Sigmoid colon (tissue), 7 donors: Measurements from ENCODE around the gene KRTAP16-1. TPM values are rescaled to one million over a fixed set of nuclear protein-coding genes. Genes with fewer than 3 reads are reported as not detected.

Source experiments
- DNase-seq: peaks from one replicate; pipeline ENCODE4 v3.0.0-alpha.2; 2019
- H3K27ac ChIP-seq, 4 donors: fragments of 200-600 bp; sonication (generic); one replicate each; pipeline ENCODE4 v1.5.1; 2016 to 2019; ENCODE audit warnings: mild to moderate bottlenecking in 1 of 4
- H3K27me3 ChIP-seq, 3 donors: fragments of 200-600 bp; sonication (generic); one replicate each; pipeline ENCODE4 v1.5.1; 2019; ENCODE audit warnings: mild to moderate bottlenecking in 1 of 3
- H3K36me3 ChIP-seq, 4 donors: fragments of 200-600 bp; sonication (generic); one replicate each; pipeline ENCODE4 v1.5.1; 2016 to 2019
- H3K4me1 ChIP-seq, 4 donors: fragments of 200-600 bp; sonication (generic); one replicate each; pipeline ENCODE4 v1.5.1; 2017 to 2019
- H3K4me3 ChIP-seq, 4 donors: fragments of 200-600 bp; sonication (generic); one replicate each; pipeline ENCODE4 v1.5.1; 2017 to 2019; ENCODE audit warnings: mild to moderate bottlenecking in 2 of 4, moderate library complexity in 1 of 4
- H3K9me3 ChIP-seq, 4 donors: fragments of 200-600 bp in 3 of 4; sonication (generic) in 3 of 4; one replicate each; pipeline versions ENCODE4 v1.5.1 to v1.6.1; 2013 to 2019
- CTCF ChIP-seq, 4 experiments: fragments of 450-650 bp in 3 of 4; fragments of 200-600 bp in 1 of 4; IDR thresholded peaks; one replicate each; pipeline ENCODE4 v1.5.1; 2016 to 2019; ENCODE audit warnings: antibody characterized with exemption in 4 of 4, mild to moderate bottlenecking in 3 of 4, moderate library complexity in 2 of 4
- EP300 ChIP-seq, 4 donors: sonication (generic); formaldehyde crosslinking; IDR thresholded peaks; one replicate each; pipeline ENCODE4 v1.6.1; 2017; ENCODE audit warnings: antibody characterized with exemption in 4 of 4
- POLR2A ChIP-seq, 2 donors: fragments of 450-650 bp; IDR thresholded peaks; one replicate each; pipeline ENCODE4 v1.6.1; 2016; ENCODE audit warnings: antibody characterized with exemption in 2 of 2, mild to moderate bottlenecking in 2 of 2, moderate library complexity in 2 of 2
- POLR2AphosphoS5 ChIP-seq, 4 donors: sonication (generic); formaldehyde crosslinking; IDR thresholded peaks; one replicate each; pipeline ENCODE4 v1.6.1; 2017; ENCODE audit warnings: antibody characterized with exemption in 4 of 4
- WGBS, 2 donors: extraction: QIAGEN DNeasy Blood & Tissue Kit; methylation state at CpG; one replicate each; pipeline ENCODE4 v1.1.7; 2013; 5-methylcytosine and 5-hydroxymethylcytosine counted together
- intact Hi-C: fragments of 100-400 bp; cut with DNase I; formaldehyde crosslinking; loops from one replicate; pipeline ENCODE4 v1.15.1; 2023
- polyA plus RNA-seq, 3 donors: library from polyadenylated mRNA; stranded (reverse); fragments of 200-250 nt; gene quantifications; one replicate each; pipeline ENCODE4 v1.2.3, GENCODE V29; 2013
- total RNA-seq, 4 donors: library from RNA; depleted of rRNA; stranded (reverse); fragments of >200 nt; gene quantifications; one replicate each; pipeline ENCODE4 v1.1.0, GENCODE V29; 2016
- donor health status: healthy with polysubstance abuse.
- donor health status: Bipolar disorder and iron deficiency.
- donor health status: healthy.

The KRTAP16-1 gene
- total and polyA plus RNA-seq, 7 donors, result not detected

- Histone ChIP-seq H3K4me3 (no peak overlapping the region), H3K4me1 (no peaks in the 10 kb centered on the region), H3K27me3 (peaks cover 0 to 5% (median 0%) of the 10 kb centered on the region in 3 donors), H3K27ac (no peak overlapping the region), H3K9me3 (no peaks in the 10 kb centered on the region), H3K36me3 (no peaks in the 10 kb centered on the region)
- intact Hi-C loops, result no loop called here
- 46 to 92% methylated on average over 2 of the region's 2 CpGs for WGBS, 2 donors
- DNase-seq, result no peak
- no peak for TF ChIP-seq POLR2A (IDR thresholded peaks at IDR 0.05)
- no peak for TF ChIP-seq POLR2AphosphoS5 (IDR thresholded peaks at IDR 0.05)
- TF ChIP-seq CTCF (IDR thresholded peaks at IDR 0.05), result no peak
- no peak for TF ChIP-seq EP300 (IDR thresholded peaks at IDR 0.05)
These were observed 9.1 kb upstream of the KRTAP16-1 start for GRCh38 chr17:41318231-41318630.

GRCh38 chr17:41315814-41316445 lies 6.8 kb upstream of the KRTAP16-1 start:
- WGBS, 2 donors, result 75 to 79% methylated on average over 17 of the region's 17 CpGs
- TF ChIP-seq CTCF (IDR thresholded peaks at IDR 0.05) (no peak), EP300 (IDR thresholded peaks at IDR 0.05) (no peak), POLR2AphosphoS5 (IDR thresholded peaks at IDR 0.05) (no peak), POLR2A (IDR thresholded peaks at IDR 0.05) (no peak)

GRCh38 chr17:41315204-41315794 lies 6.2 kb upstream of the KRTAP16-1 start, which contains the start of gene KRTAP17-1:
Gene KRTAP17-1, minus strand, starts transcription at chr17:41315710. Its CDS starts 60 bp downstream, at chr17:41315650.
- DNase-seq, result no peak
- intact Hi-C loops, result no loop called here
- TF ChIP-seq CTCF (IDR thresholded peaks at IDR 0.05), result no peak
- TF ChIP-seq EP300 (IDR thresholded peaks at IDR 0.05), result no peak
- no peak for TF ChIP-seq POLR2AphosphoS5 (IDR thresholded peaks at IDR 0.05)
- no peak for TF ChIP-seq POLR2A (IDR thresholded peaks at IDR 0.05)
- WGBS, 2 donors, result 84 to 86% methylated on average over 24 of the region's 24 CpGs
- Histone ChIP-seq H3K4me1 (no peaks in the 10 kb centered on the region), H3K4me3 (no peak within 1 kb of the TSS), H3K27ac (no peak within 1 kb of the TSS), H3K36me3 (no peaks in the 10 kb centered on the region), H3K27me3 (peaks cover 0 to 5% (median 0%) of the 10 kb centered on the region in 3 donors), H3K9me3 (no peaks in the 10 kb centered on the region)

More at GRCh38 chr17:41315814-41316445, 6.8 kb upstream of the KRTAP16-1 start:
- Histone ChIP-seq H3K36me3 (no peaks in the 10 kb centered on the region), H3K27ac (no peak overlapping the region), H3K27me3 (peaks cover 0 to 5% (median 0%) of the 10 kb centered on the region in 3 donors), H3K4me1 (no peaks in the 10 kb centered on the region), H3K4me3 (no peak overlapping the region), H3K9me3 (no peaks in the 10 kb centered on the region)
- intact Hi-C loops, result no loop called here
- no peak for DNase-seq

- Histone ChIP-seq H3K36me3 (no peaks in the 10 kb centered on the region), H3K4me3 (no peak overlapping the region), H3K27me3 (peaks cover 0 to 5% (median 0%) of the 10 kb centered on the region in 3 donors), H3K9me3 (no peaks in the 10 kb centered on the region), H3K4me1 (no peaks in the 10 kb centered on the region), H3K27ac (no peak overlapping the region)
- 85 to 86% methylated on average over 1 of the region's 1 CpG for WGBS, 2 donors
- no peak for DNase-seq
- intact Hi-C loops, result no loop called here
- TF ChIP-seq POLR2AphosphoS5 (IDR thresholded peaks at IDR 0.05) (no peak), POLR2A (IDR thresholded peaks at IDR 0.05) (no peak), CTCF (IDR thresholded peaks at IDR 0.05) (no peak), EP300 (IDR thresholded peaks at IDR 0.05) (no peak)
These were observed 2.0 kb upstream of the KRTAP16-1 start for GRCh38 chr17:41311111-41311510.
